ENCODE measurements around the gene CEP57.
"Not testable (repeated sequence)": the region's sequence is repeated elsewhere in the genome, so short reads cannot be mapped to it uniquely, and the experiment has no call there.

CEP57 gene

GRCh38 chr11:95863486-95864140 is 73.3 kb downstream of the CEP57 start:
- no peak for DNase-seq

GRCh38 chr11:95867105-95867504 is 76.8 kb downstream of the CEP57 start:
- DNase-seq, result no peak

GRCh38 chr11:95870877-95871276 is 80.6 kb downstream of the CEP57 start:
- not testable (repeated sequence) for DNase-seq

- no peak for DNase-seq
These were observed 87.0 kb downstream of the CEP57 start for GRCh38 chr11:95877291-95877690.

Measured in CD4-positive, alpha-beta T cell treated with Interleukin-15 for 1 hour (primary cell).